Measurements from ENCODE around the gene NOTCH2. TPM values are rescaled to one million over a fixed set of nuclear protein-coding genes. Genes with fewer than 3 reads are reported as not detected.

The NOTCH2 gene
- total RNA-seq, 1 donor from 2014 or later, result 168 TPM

- intact Hi-C loops (cut with micrococcal nuclease), result loop anchor here (10.0 kb wide), 2 partner anchors 135 to 265 kb away; no protein-coding TSS in a partner anchor
Observed at GRCh38 chr1:119879510-119880434, 189.7 kb downstream of the NOTCH2 start.

- intact Hi-C loops (cut with micrococcal nuclease), result loop anchor here (10.0 kb wide), 1 partner anchor 133 kb away; no protein-coding TSS in a partner anchor
Observed at GRCh38 chr1:119878171-119878570, 191.3 kb downstream of the NOTCH2 start.

- intact Hi-C loops (cut with micrococcal nuclease), result loop anchor here (10.0 kb wide), 1 partner anchor 129 kb away; no protein-coding TSS in a partner anchor
Observed at GRCh38 chr1:119874186-119874585, 195.3 kb downstream of the NOTCH2 start.

GRCh38 chr1:119873135-119874015, 196.1 kb downstream of the NOTCH2 start:
- intact Hi-C loops (cut with micrococcal nuclease), result loop anchor here (10.0 kb wide), 1 partner anchor 129 kb away; no protein-coding TSS in a partner anchor

GRCh38 chr1:119871881-119872280, 197.6 kb downstream of the NOTCH2 start:
- intact Hi-C loops (cut with micrococcal nuclease), result loop anchor here (1.0 to 10.0 kb wide), 4 partner anchors 63 to 127 kb away; no protein-coding TSS in a partner anchor

GRCh38 chr1:119870917-119871596, 198.4 kb downstream of the NOTCH2 start:
- intact Hi-C loops (cut with micrococcal nuclease), result loop anchor here (1.0 to 10.0 kb wide), 4 partner anchors 62 to 126 kb away; no protein-coding TSS in a partner anchor

GRCh38 chr1:119869995-119870394, 199.5 kb downstream of the NOTCH2 start:
- intact Hi-C loops (cut with micrococcal nuclease), result loop anchor here (2.0 to 10.0 kb wide), 3 partner anchors 61 to 125 kb away; no protein-coding TSS in a partner anchor

GRCh38 chr1:119868176-119868575, 201.3 kb downstream of the NOTCH2 start:
- intact Hi-C loops (cut with micrococcal nuclease), result no loop called here

- intact Hi-C loops (cut with micrococcal nuclease), result no loop called here
Observed at GRCh38 chr1:119866451-119866850, 203.0 kb downstream of the NOTCH2 start.

- intact Hi-C loops (cut with micrococcal nuclease), result no loop called here
Observed at GRCh38 chr1:119865627-119866026, 203.8 kb downstream of the NOTCH2 start.

GRCh38 chr1:119862276-119862675, 207.2 kb downstream of the NOTCH2 start:
- intact Hi-C loops (cut with micrococcal nuclease), result no loop called here

Other genes with a start within 250 kb of the NOTCH2 start
- gene ADAM30, start 173.1 kb downstream of the NOTCH2 start, total RNA-seq, result not detected in 2 replicates
- gene SEC22B, start 106.9 kb upstream of the NOTCH2 start, total RNA-seq, result 32.0 and 33.2 TPM in 2 replicates

All from T-helper 1 cell treated with Interleukin-12 subunit alpha and Interleukin-12 subunit beta and Interleukin-4 antibody, amounts not matched to agents 30 ng/mL and 1 ng/mL, for 36 hours (primary cell).